Mesenchymal stem cell (in vitro differentiated cells and primary cell): ENCODE measurements around the gene PMCH.

ENCODE experiments used
- DNase-seq: peaks from one replicate; pipeline ENCODE4 v3.0.0-alpha.2; 2013
- H2AFZ ChIP-seq: one replicate; pipeline ENCODE4 v1.6.1; 2013; ENCODE audit warnings: low read depth, mild to moderate bottlenecking, control low read depth, inconsistent platforms, low read length, moderate library complexity
- H2AK5ac ChIP-seq: 2 replicates; pipeline ENCODE4 v1.6.1; 2013; ENCODE audit warnings: low read length, moderate library complexity, mild to moderate bottlenecking, inconsistent platforms; ENCODE audit not compliant: severe bottlenecking
- H2BK120ac ChIP-seq: one replicate; pipeline ENCODE4 v1.6.1; 2013; ENCODE audit warnings: low read depth, mild to moderate bottlenecking, inconsistent platforms, low read length, moderate library complexity
- H2BK12ac ChIP-seq, 2 experiments: one replicate each; pipeline ENCODE4 v1.6.1; 2013; ENCODE audit warnings: inconsistent platforms in 2 of 2, low read length in 2 of 2, mild to moderate bottlenecking in 2 of 2, moderate library complexity in 2 of 2, control low read depth in 1 of 2
- H2BK15ac ChIP-seq: one replicate; pipeline ENCODE4 v1.6.1; 2013; ENCODE audit warnings: mild to moderate bottlenecking, low read depth, inconsistent platforms; ENCODE audit not compliant: poor library complexity, severe bottlenecking
- H2BK5ac ChIP-seq: 2 replicates; pipeline ENCODE4 v1.6.1; 2013; ENCODE audit warnings: low read depth, mild to moderate bottlenecking, low read length, control low read depth, inconsistent platforms; ENCODE audit not compliant: poor library complexity, severe bottlenecking
- H3K14ac ChIP-seq, 2 experiments: one replicate each; pipeline ENCODE4 v1.6.1; 2013; ENCODE audit warnings: inconsistent platforms in 2 of 2, low read length in 2 of 2, control low read depth in 1 of 2, mild to moderate bottlenecking in 1 of 2, moderate library complexity in 1 of 2
- H3K18ac ChIP-seq, 2 experiments: one replicate each; pipeline ENCODE4 v1.6.1; 2013; ENCODE audit warnings: inconsistent platforms in 2 of 2, low read length in 2 of 2, control low read depth in 1 of 2, low read depth in 1 of 2, mild to moderate bottlenecking in 1 of 2
- H3K23ac ChIP-seq, 2 experiments: one replicate each; pipeline ENCODE4 v1.6.1; 2013; ENCODE audit warnings: inconsistent platforms in 2 of 2, low read length in 2 of 2, mild to moderate bottlenecking in 2 of 2, moderate library complexity in 2 of 2, control low read depth in 1 of 2
- H3K27ac ChIP-seq: 2 replicates; pipeline ENCODE4 v1.5.1; 2013; ENCODE audit warnings: mild to moderate bottlenecking, moderate library complexity, low read length, control low read depth, inconsistent platforms; ENCODE audit not compliant: poor library complexity, severe bottlenecking
- H3K27me3 ChIP-seq, 2 experiments: 2 replicates each; pipeline versions ENCODE4 v1.6.1 to v1.7.0; 2013; ENCODE audit warnings: low read length in 2 of 2, mild to moderate bottlenecking in 2 of 2, moderate library complexity in 2 of 2, control low read depth in 1 of 2, inconsistent platforms in 1 of 2; ENCODE audit not compliant: control insufficient read depth in 1 of 2, insufficient read depth in 1 of 2
- H3K36me3 ChIP-seq, 2 experiments: 2 replicates each; pipeline versions ENCODE4 v1.6.1 to v1.7.0; 2013; ENCODE audit warnings: low read length in 2 of 2, control low read depth in 1 of 2, inconsistent platforms in 1 of 2, low read depth in 1 of 2, mild to moderate bottlenecking in 1 of 2; ENCODE audit not compliant: insufficient read depth in 2 of 2, control insufficient read depth in 1 of 2
- H3K4ac ChIP-seq, 2 experiments: one replicate each; pipeline ENCODE4 v1.6.1; 2013; ENCODE audit warnings: inconsistent platforms in 2 of 2, low read length in 2 of 2, mild to moderate bottlenecking in 2 of 2, moderate library complexity in 2 of 2, control low read depth in 1 of 2, low read depth in 1 of 2
- H3K4me1 ChIP-seq: 2 replicates; pipeline ENCODE4 v1.6.1; 2013; ENCODE audit warnings: low read depth, low read length, control low read depth; ENCODE audit not compliant: control insufficient read depth, insufficient read depth
- H3K4me2 ChIP-seq: 2 replicates; pipeline ENCODE4 v1.6.1; 2013; ENCODE audit warnings: low read length, mild to moderate bottlenecking, inconsistent platforms; ENCODE audit not compliant: poor library complexity, severe bottlenecking
- H3K4me3 ChIP-seq, 2 experiments: 2 replicates each; pipeline versions ENCODE4 v1.5.1 to v1.7.0; 2013; ENCODE audit warnings: low read length in 2 of 2, mild to moderate bottlenecking in 2 of 2, control low read depth in 1 of 2, low read depth in 1 of 2; ENCODE audit not compliant: insufficient read depth in 1 of 2
- H3K79me1 ChIP-seq: replicated peaks from 2 replicates; pipeline ENCODE4 v1.6.1; 2013; ENCODE audit warnings: mild to moderate bottlenecking, control low read depth, low read length, inconsistent platforms; ENCODE audit not compliant: poor library complexity, severe bottlenecking
- H3K9ac ChIP-seq: 2 replicates; pipeline ENCODE4 v1.7.0; 2013; ENCODE audit warnings: mild to moderate bottlenecking, low read length, moderate library complexity
- H3K9me3 ChIP-seq: 2 replicates; pipeline ENCODE4 v1.7.0; 2013; ENCODE audit warnings: mild to moderate bottlenecking, low read length; ENCODE audit not compliant: control insufficient read depth
- H4K8ac ChIP-seq: one replicate; pipeline ENCODE4 v1.6.1; 2013; ENCODE audit warnings: inconsistent platforms, mild to moderate bottlenecking, low read length, moderate library complexity
- H4K91ac ChIP-seq: one replicate; pipeline ENCODE4 v1.6.1; 2013; ENCODE audit warnings: mild to moderate bottlenecking, low read length, inconsistent platforms
- WGBS: methylation state at CpG from one replicate; pipeline ENCODE4 v1.1.7; 2013; ENCODE audit warnings: mixed read lengths; 5-methylcytosine and 5-hydroxymethylcytosine counted together

The PMCH gene

DNA sequence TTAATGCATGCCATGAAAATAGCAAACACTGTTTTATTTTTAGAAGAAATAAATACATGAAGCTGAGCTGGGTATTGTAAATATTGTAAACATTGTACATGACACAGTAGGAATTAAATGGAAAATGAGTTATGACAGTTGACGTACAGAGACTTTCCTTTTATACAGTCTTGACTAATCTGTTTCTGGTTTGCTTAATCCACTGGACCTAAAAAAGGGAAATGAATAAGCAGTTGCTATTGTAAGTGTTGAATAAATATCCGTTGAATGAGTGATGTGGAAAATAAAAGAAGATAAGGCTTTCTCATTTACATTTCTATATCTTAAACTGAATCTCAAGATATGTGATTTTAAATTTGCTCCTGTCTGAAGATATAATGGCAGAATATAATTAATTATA lies 15.0 kb downstream of the PMCH start:
- no peak overlapping the region for H3K9ac ChIP-seq
- H3K4me1 ChIP-seq, result no peaks in the 10 kb centered on the region
- H4K91ac ChIP-seq, result no peak overlapping the region
- no peak overlapping the region for H2AK5ac ChIP-seq
- no peak overlapping the region for H2BK5ac ChIP-seq
- no peak overlapping the region for H3K4me2 ChIP-seq
- H3K27ac ChIP-seq, result no peak overlapping the region
- no peak for DNase-seq
- H3K9me3 ChIP-seq, result no peaks in the 10 kb centered on the region
- no peak overlapping the region for H2BK120ac ChIP-seq
- H2AFZ ChIP-seq, result no peak overlapping the region
- WGBS, result 100% methylated on average over 1 of the region's 2 CpGs
- H2BK12ac ChIP-seq, result no peak overlapping the region
- H3K79me1 ChIP-seq, result no peaks in the 10 kb centered on the region
- H3K4ac ChIP-seq, result no peak overlapping the region
- H3K23ac ChIP-seq, result no peak overlapping the region
- H3K27me3 ChIP-seq, result no peaks in the 10 kb centered on the region
- H2BK15ac ChIP-seq, result no peak overlapping the region
- H3K14ac ChIP-seq, result no peak overlapping the region
- H3K18ac ChIP-seq, result no peak overlapping the region
- no peaks in the 10 kb centered on the region for H3K36me3 ChIP-seq
- H4K8ac ChIP-seq, result no peak overlapping the region
- no peak overlapping the region for H3K4me3 ChIP-seq

DNA sequence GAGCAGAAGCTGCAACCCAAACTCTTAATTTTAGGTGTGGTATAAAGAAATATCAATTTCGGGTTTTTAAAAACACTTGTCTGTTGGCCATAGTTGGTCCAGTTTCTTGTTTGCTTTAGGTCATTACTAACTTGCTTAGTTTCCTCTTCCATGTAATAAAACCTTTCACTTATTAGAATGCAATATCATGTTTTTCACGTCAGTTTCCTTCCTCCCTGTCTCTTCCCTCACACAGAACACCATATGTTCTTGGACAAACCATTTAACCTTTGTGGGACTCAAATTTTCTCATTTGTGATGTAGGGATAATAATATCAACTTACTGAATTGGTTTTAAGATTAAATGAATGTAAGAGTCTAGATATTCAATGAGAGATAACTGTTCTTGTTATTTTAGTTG lies 22.9 kb downstream of the PMCH start:
- Histone ChIP-seq H3K4ac (no peak overlapping the region), H2BK15ac (no peak overlapping the region), H3K4me2 (no peak overlapping the region), H3K9me3 (no peaks in the 10 kb centered on the region), H2AFZ (no peak overlapping the region), H3K14ac (no peak overlapping the region), H3K36me3 (no peaks in the 10 kb centered on the region), H2BK120ac (no peak overlapping the region), H2BK12ac (no peak overlapping the region), H3K4me3 (no peak overlapping the region), H4K8ac (no peak overlapping the region), H3K23ac (no peak overlapping the region), H3K4me1 (no peaks in the 10 kb centered on the region), H3K27ac (no peak overlapping the region), H3K9ac (no peak overlapping the region), H3K27me3 (no peaks in the 10 kb centered on the region), H3K18ac (no peak overlapping the region), H2AK5ac (no peak overlapping the region), H3K79me1 (no peaks in the 10 kb centered on the region), H4K91ac (no peak overlapping the region), H2BK5ac (no peak overlapping the region)
- DNase-seq, result no peak
- WGBS, result no CpG with 5 or more reads among the region's 2 CpGs

DNA sequence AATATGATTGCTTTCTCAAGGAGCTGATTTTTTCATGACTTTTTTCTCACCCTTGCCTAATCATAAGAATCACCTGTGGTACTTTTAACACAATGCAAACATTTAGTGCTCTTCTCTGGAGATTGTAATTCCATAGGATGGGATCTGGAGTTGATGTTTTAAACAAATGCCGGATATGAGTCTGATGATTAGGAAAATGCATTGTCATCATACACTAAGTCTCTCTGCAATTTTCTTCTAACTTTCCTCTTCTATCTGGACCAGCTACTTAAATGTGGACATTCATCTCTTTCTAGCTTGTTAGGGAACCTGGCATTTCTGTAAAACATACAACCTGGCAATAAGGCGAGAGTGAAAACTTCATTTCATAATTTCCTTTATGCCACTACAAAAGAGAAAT lies 23.5 kb downstream of the PMCH start:
- H3K4me1 ChIP-seq, result no peaks in the 10 kb centered on the region
- no peak overlapping the region for H3K9ac ChIP-seq
- H3K14ac ChIP-seq, result no peak overlapping the region
- no peak overlapping the region for H2AFZ ChIP-seq
- no peak overlapping the region for H3K4me2 ChIP-seq
- no peaks in the 10 kb centered on the region for H3K79me1 ChIP-seq
- no peaks in the 10 kb centered on the region for H3K36me3 ChIP-seq
- H2BK5ac ChIP-seq, result no peak overlapping the region
- no peak overlapping the region for H2BK15ac ChIP-seq
- 100% methylated on average over 1 of the region's 2 CpGs for WGBS
- H3K4me3 ChIP-seq, result no peak overlapping the region
- H2AK5ac ChIP-seq, result no peak overlapping the region
- no peak overlapping the region for H2BK120ac ChIP-seq
- H4K8ac ChIP-seq, result no peak overlapping the region
- H3K23ac ChIP-seq, result no peak overlapping the region
- no peak overlapping the region for H4K91ac ChIP-seq
- no peaks in the 10 kb centered on the region for H3K27me3 ChIP-seq
- DNase-seq, result no peak
- no peak overlapping the region for H3K4ac ChIP-seq
- no peak overlapping the region for H2BK12ac ChIP-seq
- H3K18ac ChIP-seq, result no peak overlapping the region
- no peaks in the 10 kb centered on the region for H3K9me3 ChIP-seq
- H3K27ac ChIP-seq, result no peak overlapping the region

DNA sequence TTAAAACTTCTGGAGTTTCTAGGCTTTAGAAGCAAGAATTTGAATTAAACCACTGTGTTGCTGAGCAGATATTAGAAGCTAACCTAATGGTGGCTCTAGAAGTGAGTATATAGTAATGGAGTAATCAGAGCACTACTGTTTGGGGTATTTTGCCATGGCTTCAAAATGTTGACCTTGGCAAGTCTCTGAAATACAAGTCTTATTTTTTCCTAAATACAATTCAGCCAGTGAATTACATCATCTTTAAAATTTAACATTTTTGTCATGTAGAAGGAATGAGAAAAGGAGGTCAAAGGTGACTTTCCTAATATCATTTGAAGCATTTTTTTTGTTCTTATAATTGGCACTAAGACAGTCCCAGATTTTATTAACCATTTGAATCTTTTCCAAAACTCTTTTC lies 25.2 kb downstream of the PMCH start:
- Histone ChIP-seq H3K14ac (no peak overlapping the region), H3K36me3 (no peaks in the 10 kb centered on the region), H2AFZ (no peak overlapping the region), H3K4me2 (no peak overlapping the region), H2AK5ac (no peak overlapping the region), H3K18ac (no peak overlapping the region), H3K23ac (no peak overlapping the region), H3K9me3 (no peaks in the 10 kb centered on the region), H3K4ac (no peak overlapping the region), H2BK5ac (no peak overlapping the region), H3K4me3 (no peak overlapping the region), H3K4me1 (no peaks in the 10 kb centered on the region), H2BK12ac (no peak overlapping the region), H3K27ac (no peak overlapping the region), H2BK120ac (no peak overlapping the region), H3K79me1 (no peaks in the 10 kb centered on the region), H4K91ac (no peak overlapping the region), H2BK15ac (no peak overlapping the region), H3K9ac (peak overlapping the region; percentile 74), H4K8ac (no peak overlapping the region), H3K27me3 (no peaks in the 10 kb centered on the region)
- DNase-seq, result peak; percentile 26
